WTC11 (cell line): ENCODE measurements around the gene SEL1L.

Experiments used
- CREB1 ChIP-seq: sonication (generic); formaldehyde crosslinking; IDR thresholded peaks from 2 replicates; pipeline ENCODE4 v1.8.0; 2023; ENCODE audit warnings: mild to moderate bottlenecking, missing genetic modification reagents
- CREM ChIP-seq: sonication (generic); formaldehyde crosslinking; IDR thresholded peaks from 2 replicates; pipeline ENCODE4 v1.8.1; 2022; ENCODE audit warnings: mild to moderate bottlenecking, missing genetic modification reagents, moderate library complexity
- ZNF416 ChIP-seq: fragments of 250-450 bp; sonication (Bioruptor Pico); IDR thresholded peaks from 2 replicates; pipeline ENCODE4 v1.9.0; 2021; ENCODE audit warnings: mild to moderate bottlenecking, inconsistent platforms
- TF ChIP-seq, protein P1 (sequence below): sonication (generic); formaldehyde crosslinking; IDR thresholded peaks from 2 replicates; pipeline ENCODE4 v1.8.1; 2023; ENCODE audit warnings: mild to moderate bottlenecking, moderate library complexity, missing genetic modification reagents
- TF ChIP-seq, protein P2 (sequence below): fragments of 200-600 bp; IDR thresholded peaks from 2 replicates; pipeline ENCODE4 v1.8.0; 2022; ENCODE audit warnings: antibody characterized with exemption

DNA sequence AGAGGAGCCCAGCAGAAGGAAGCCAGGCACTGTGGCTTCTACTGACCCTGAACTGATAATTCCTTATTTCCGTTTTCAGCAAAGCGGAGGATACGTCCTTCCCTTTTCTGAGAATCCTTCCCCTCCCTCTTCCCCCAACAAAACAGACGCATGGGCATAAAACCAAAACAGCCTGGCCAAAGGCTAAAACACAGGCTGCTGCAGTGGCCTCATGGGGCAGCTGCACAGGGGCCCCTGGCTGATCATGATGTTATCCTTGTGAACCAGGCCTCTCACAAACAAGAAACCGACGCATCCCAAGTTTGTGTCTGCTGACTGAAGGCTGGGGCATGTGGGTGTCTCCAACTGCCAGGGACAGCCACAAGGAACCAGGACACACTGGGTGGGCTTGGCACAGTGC is 110.1 kb downstream of the SEL1L start:
- TF ChIP-seq ZNF416 (CRISPR knock-in tag) (no peak), CREB1 (CRISPR knock-in tag) (no peak), CREM (no peak)
- TF ChIP-seq, protein P1, sequence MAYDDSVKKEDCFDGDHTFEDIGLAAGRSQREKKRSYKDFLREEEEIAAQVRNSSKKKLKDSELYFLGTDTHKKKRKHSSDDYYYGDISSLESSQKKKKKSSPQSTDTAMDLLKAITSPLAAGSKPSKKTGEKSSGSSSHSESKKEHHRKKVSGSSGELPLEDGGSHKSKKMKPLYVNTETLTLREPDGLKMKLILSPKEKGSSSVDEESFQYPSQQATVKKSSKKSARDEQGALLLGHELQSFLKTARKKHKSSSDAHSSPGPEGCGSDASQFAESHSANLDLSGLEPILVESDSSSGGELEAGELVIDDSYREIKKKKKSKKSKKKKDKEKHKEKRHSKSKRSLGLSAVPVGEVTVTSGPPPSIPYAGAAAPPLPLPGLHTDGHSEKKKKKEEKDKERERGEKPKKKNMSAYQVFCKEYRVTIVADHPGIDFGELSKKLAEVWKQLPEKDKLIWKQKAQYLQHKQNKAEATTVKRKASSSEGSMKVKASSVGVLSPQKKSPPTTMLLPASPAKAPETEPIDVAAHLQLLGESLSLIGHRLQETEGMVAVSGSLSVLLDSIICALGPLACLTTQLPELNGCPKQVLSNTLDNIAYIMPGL (CRISPR knock-in tag) = no peak
- TF ChIP-seq, protein P2, sequence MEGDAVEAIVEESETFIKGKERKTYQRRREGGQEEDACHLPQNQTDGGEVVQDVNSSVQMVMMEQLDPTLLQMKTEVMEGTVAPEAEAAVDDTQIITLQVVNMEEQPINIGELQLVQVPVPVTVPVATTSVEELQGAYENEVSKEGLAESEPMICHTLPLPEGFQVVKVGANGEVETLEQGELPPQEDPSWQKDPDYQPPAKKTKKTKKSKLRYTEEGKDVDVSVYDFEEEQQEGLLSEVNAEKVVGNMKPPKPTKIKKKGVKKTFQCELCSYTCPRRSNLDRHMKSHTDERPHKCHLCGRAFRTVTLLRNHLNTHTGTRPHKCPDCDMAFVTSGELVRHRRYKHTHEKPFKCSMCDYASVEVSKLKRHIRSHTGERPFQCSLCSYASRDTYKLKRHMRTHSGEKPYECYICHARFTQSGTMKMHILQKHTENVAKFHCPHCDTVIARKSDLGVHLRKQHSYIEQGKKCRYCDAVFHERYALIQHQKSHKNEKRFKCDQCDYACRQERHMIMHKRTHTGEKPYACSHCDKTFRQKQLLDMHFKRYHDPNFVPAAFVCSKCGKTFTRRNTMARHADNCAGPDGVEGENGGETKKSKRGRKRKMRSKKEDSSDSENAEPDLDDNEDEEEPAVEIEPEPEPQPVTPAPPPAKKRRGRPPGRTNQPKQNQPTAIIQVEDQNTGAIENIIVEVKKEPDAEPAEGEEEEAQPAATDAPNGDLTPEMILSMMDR = no peak
